Thyroid gland (tissue), 4 donors: Measurements from ENCODE around the gene FCHO1. TPM values are rescaled to one million over a fixed set of nuclear protein-coding genes. Genes with fewer than 3 reads are reported as not detected.

ENCODE experiments used
- DNase-seq, 2 donors: peaks; one replicate each; pipeline ENCODE4 v3.0.0-alpha.2; 2019
- H3K27ac ChIP-seq, 3 donors: fragments of 200-600 bp; sonication (generic); 1 replicate in 2 of 3; 2 replicates in 1 of 3; pipeline ENCODE4 v1.5.1; 2016 to 2019; ENCODE audit warnings: mild to moderate bottlenecking in 1 of 3, moderate library complexity in 1 of 3
- H3K27me3 ChIP-seq: fragments of 200-600 bp; sonication (generic); one replicate; pipeline ENCODE4 v1.5.1; 2019
- H3K36me3 ChIP-seq, 2 donors: fragments of 200-600 bp; sonication (generic); one replicate each; pipeline ENCODE4 v1.5.1; 2016 to 2019
- H3K4me1 ChIP-seq, 2 donors: fragments of 200-600 bp; sonication (generic); one replicate each; pipeline ENCODE4 v1.5.1; 2017 to 2019
- H3K4me3 ChIP-seq, 3 donors: fragments of 200-600 bp; sonication (generic); replicated peaks in 1 of 3; 1 replicate in 2 of 3; 2 replicates in 1 of 3; pipeline ENCODE4 v1.5.1; 2016; ENCODE audit warnings: mild to moderate bottlenecking in 1 of 3
- H3K9me3 ChIP-seq: fragments of 200-600 bp; sonication (generic); one replicate; pipeline ENCODE4 v1.5.1; 2017
- CTCF ChIP-seq, 6 experiments: fragments of 200-600 bp in 3 of 6; fragments of 450-650 bp in 3 of 6; sonication (generic) in 3 of 6; IDR thresholded peaks; one replicate each; pipeline ENCODE4 v1.5.1; 2016 to 2019; ENCODE audit warnings: antibody characterized with exemption in 6 of 6, mild to moderate bottlenecking in 2 of 6, inconsistent platforms in 1 of 6, moderate library complexity in 1 of 6
- POLR2A ChIP-seq, 2 donors: fragments of 450-650 bp; IDR thresholded peaks; one replicate each; pipeline ENCODE4 v1.6.1; 2017; ENCODE audit warnings: antibody characterized with exemption in 2 of 2, mild to moderate bottlenecking in 2 of 2, moderate library complexity in 1 of 2
- WGBS, 2 donors: methylation state at CpG; one replicate each; pipeline ENCODE4 v1.1.5; 2017; 5-methylcytosine and 5-hydroxymethylcytosine counted together
- intact Hi-C: fragments of 100-400 bp; cut with DNase I; formaldehyde crosslinking; loops from one replicate; pipeline ENCODE4 v1.15.1; 2023
- total RNA-seq, 4 donors: library from RNA; depleted of rRNA; stranded (reverse); fragments of >200 nt; gene quantifications; one replicate each; pipeline ENCODE4 v1.2.3, GENCODE V29; 2016

The FCHO1 gene
- total RNA-seq, 4 donors from 2014 or later: 0.40 to 1.6 (median 0.67) TPM; not detected in 1

GRCh38 chr19:17748884-17749638 lies 2.2 kb upstream of the FCHO1 start:
- 69 to 76% methylated on average over 6 of the region's 6 CpGs for WGBS, 2 donors
- Histone ChIP-seq H3K27ac (no peak overlapping the region), H3K9me3 (no peaks in the 10 kb centered on the region), H3K27me3 (no peaks in the 10 kb centered on the region), H3K4me1 (peaks cover 0 to 9% of the 10 kb centered on the region in 2 donors), H3K4me3 (no peak overlapping the region), H3K36me3 (no peaks in the 10 kb centered on the region)
- intact Hi-C loops: no loop called here
- TF ChIP-seq POLR2A (IDR thresholded peaks at IDR 0.05): no peak
- no peak for TF ChIP-seq CTCF (IDR thresholded peaks at IDR 0.05)
- DNase-seq: no peak

- H3K9me3 ChIP-seq: no peaks in the 10 kb centered on the region
- intact Hi-C loops: no loop called here
- no peak overlapping the region for H3K27ac ChIP-seq
- TF ChIP-seq CTCF (IDR thresholded peaks at IDR 0.05): no peak
- no peak for TF ChIP-seq POLR2A (IDR thresholded peaks at IDR 0.05)
- peaks cover 0 to 9% of the 10 kb centered on the region in 2 donors for H3K4me1 ChIP-seq
- H3K36me3 ChIP-seq: no peaks in the 10 kb centered on the region
- no peaks in the 10 kb centered on the region for H3K27me3 ChIP-seq
- no peak overlapping the region for H3K4me3 ChIP-seq
- DNase-seq: no peak
- WGBS, 2 donors: 36 to 37% methylated on average over 4 to 8 of the region's 8 CpGs
Measured at GRCh38 chr19:17749912-17750317, 1.4 kb upstream of the FCHO1 start.

GRCh38 chr19:17751912-17752273 lies 616 bp downstream of the FCHO1 start:
- 82 to 86% methylated on average over 2 of the region's 2 CpGs for WGBS, 2 donors
- no peaks in the 10 kb centered on the region for H3K36me3 ChIP-seq
- no peak for DNase-seq
- H3K27ac ChIP-seq: no peak overlapping the region
- intact Hi-C loops: no loop called here
- H3K4me1 ChIP-seq: peaks cover 0 to 10% of the 10 kb centered on the region in 2 donors
- no peak overlapping the region for H3K4me3 ChIP-seq
- TF ChIP-seq CTCF (IDR thresholded peaks at IDR 0.05): no peak
- TF ChIP-seq POLR2A (IDR thresholded peaks at IDR 0.05): no peak
- H3K9me3 ChIP-seq: no peaks in the 10 kb centered on the region
- no peaks in the 10 kb centered on the region for H3K27me3 ChIP-seq

- H3K36me3 ChIP-seq: no peaks in the 10 kb centered on the region
- no peak overlapping the region for H3K27ac ChIP-seq
- no peaks in the 10 kb centered on the region for H3K9me3 ChIP-seq
- no peak for DNase-seq
- 72 to 73% methylated on average over 7 of the region's 7 CpGs for WGBS, 2 donors
- TF ChIP-seq POLR2A (IDR thresholded peaks at IDR 0.05) (no peak), CTCF (IDR thresholded peaks at IDR 0.05) (no peak)
- intact Hi-C loops: no loop called here
- no peak overlapping the region for H3K4me3 ChIP-seq
- peaks cover 0 to 7% of the 10 kb centered on the region in 2 donors for H3K4me1 ChIP-seq
- H3K27me3 ChIP-seq: no peaks in the 10 kb centered on the region
Measured at GRCh38 chr19:17752865-17753639, 1.8 kb downstream of the FCHO1 start.

GRCh38 chr19:17753976-17754375 lies 2.7 kb downstream of the FCHO1 start:
- 48% methylated on average over 6 of the region's 9 CpGs; no CpG with 5 or more reads in 1 of the 2 donors for WGBS, 2 donors
- intact Hi-C loops: no loop called here
- DNase-seq: no peak
- Histone ChIP-seq H3K4me3 (no peak overlapping the region), H3K27ac (no peak overlapping the region), H3K4me1 (peaks cover 0 to 7% of the 10 kb centered on the region in 2 donors), H3K9me3 (no peaks in the 10 kb centered on the region), H3K36me3 (no peaks in the 10 kb centered on the region), H3K27me3 (no peaks in the 10 kb centered on the region)
- TF ChIP-seq POLR2A (IDR thresholded peaks at IDR 0.05): no peak
- TF ChIP-seq CTCF (IDR thresholded peaks at IDR 0.05): no peak
